ENCODE results near the gene PCBD2. TPM values are rescaled to one million over a fixed set of nuclear protein-coding genes. Genes with fewer than 3 reads are reported as not detected.
"Not testable (repeated sequence)": the region's sequence is repeated elsewhere in the genome, so short reads cannot be mapped to it uniquely, and the experiment has no call there.

PCBD2 gene
- total RNA-seq, 1 experiment from 2014 or later, result 15.1 TPM

DNA sequence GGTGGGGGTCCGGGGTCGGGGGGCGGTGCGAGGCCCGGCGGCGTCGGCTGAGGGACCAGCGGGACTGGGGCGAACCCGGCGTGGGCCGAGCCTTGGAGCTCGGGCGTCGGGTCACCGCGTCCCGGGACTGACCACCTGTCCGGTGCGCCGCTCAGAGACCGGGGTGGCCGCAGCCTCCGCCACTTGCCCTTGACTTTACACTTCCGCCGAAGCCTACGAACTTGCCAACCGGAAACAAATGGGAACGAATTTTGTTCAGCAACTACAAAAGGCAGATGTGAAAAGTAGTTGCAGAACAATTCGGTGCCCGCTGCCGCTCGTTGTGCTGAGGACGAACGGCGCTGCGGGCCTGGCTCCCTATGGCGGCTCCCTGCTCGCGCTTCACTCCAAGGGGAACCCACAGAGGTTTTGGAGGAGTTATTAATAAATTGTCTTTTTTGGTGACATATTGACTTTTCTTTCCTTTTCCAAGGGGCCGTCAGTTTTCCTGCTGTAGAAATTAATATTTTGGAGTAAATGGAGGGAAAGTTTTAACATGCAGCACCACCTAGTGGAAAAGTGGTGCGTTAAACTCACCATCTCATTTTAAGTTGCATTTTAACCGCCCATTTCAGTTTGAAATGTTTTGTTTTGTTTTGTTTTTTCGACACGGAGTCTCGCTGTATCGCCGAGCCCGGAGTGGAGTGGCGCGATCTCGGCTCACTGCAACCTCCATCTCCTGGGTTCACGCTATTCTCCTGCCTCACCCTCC, 490 bp downstream of the PCBD2 start:
- peak; percentile 56 for DNase-seq (ENCODE audit: extremely low read depth, low read depth)

DNA sequence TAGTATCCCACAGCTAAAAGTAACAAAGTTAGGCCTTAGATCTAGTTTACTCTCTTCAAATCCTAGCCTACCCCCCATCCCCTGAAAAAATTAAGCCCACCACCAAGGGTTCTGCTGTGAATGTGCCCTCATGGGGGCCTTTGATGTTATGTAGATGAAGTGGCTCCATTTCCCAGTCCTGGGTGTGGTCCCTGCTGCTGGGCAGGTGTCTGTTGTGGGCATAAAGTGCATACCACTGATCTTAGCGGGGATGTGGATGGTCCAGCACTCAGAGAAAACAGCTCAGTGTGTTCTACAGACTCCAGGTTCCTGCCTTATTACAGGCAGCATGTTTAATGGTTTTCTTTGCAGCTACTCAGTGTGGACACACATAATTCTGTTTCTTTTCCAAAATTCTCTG, 1.9 kb downstream of the PCBD2 start:
- DNase-seq (ENCODE audit: extremely low read depth, low read depth), result no peak

DNA sequence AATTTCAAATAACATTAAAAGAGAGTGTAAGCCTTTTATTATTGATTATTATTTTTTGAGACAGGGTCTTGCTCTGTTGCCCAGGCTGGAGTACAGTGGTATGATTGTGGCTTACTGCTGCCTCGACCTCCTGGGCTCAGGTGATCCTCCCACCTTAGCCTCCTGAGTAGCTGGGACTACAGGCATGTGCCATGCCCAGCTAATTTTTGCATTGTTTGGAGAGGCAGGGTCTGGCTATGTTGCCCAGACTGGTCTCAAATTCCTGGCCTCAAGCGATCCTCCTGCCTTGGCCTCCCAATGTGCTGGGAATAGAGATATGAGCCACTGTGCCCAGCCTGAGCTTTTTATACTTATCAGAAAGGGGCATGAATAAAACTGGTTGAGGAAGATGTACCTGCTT, 5.8 kb downstream of the PCBD2 start:
- not testable (repeated sequence) for DNase-seq (ENCODE audit: extremely low read depth, low read depth)

DNA sequence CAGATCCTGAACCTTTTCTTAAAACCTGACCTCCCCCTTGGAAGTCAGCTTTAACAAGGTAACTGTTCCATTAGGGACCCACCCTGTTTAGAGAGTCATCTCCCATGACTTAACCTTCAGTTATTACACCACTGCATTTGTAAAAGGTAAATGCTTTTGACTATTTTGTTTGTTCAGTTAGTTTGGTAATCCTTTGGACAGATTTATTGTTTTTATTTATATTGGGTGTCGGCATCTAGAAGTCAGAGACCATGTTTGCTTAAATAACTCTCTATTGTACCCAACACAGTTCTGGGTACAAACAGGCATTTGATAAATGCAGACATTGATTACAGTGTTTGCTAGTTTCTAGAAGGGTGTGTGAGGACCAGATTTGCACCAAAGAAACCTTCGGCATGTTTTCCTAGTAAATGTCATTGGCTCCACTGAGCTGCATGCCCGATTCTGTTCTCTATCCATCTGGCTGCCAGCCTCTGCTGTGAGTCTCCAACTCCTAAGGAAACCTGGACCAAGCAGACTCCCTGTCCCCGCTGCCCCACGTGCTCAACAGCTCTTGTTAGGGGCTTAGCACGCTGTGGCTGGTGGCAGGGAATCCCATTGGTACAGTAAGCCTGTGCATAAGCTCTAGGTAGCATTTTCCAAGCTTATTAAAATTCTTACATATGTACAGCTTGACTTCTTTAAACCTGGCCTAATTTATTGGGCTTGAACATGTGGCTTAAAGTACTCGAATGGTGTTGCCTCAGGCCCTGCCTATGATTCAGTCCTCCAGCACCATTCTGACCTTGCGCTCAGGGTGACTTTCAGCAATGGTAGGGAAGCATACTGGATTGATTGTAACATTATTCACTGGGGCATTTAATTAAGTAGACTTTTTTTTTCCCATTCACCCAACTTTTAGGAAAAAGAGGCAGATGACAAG, 6.6 kb downstream of the PCBD2 start:
- DNase-seq (ENCODE audit: extremely low read depth, low read depth), result no peak

DNA sequence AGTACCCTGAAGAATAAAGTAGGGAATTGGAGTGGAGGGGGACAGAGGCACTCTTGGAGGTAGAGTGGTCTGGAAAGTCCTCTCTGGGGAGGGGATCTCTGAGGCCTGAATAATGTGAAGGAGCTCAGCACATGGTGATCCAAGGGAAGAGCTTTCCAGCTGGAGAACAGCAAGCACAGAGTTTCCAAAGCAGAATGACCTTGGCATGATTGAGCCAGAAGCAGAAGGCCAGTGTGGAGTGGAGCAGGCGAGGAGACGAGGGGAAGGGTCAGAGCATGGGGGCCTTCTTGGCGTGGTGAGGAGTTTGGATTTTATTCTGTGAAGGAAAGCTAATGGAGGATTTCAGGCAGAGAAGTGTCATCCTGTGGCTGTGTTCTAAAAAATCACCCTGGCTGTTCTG, 8.3 kb downstream of the PCBD2 start:
- no peak for DNase-seq (ENCODE audit: extremely low read depth, low read depth)

DNA sequence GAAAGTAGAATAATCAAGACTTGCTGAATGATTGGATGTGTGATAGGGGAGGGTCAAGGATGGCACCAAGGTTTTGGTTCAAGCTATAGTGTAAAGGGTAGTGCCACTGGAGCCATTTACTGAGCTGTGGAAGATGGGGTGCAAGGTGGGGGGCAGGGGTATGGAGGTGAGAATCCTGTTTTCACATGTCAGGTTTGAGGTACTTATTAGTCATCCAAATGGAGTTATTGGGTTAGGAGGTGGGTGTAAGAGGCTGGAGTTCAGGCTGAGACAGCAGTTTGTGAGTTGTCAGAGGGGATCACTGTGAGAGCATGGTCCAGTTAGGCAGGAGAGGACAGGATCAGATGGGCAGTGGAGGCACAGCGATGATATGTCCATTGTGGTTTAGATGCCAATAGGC, 8.9 kb downstream of the PCBD2 start:
- no peak for DNase-seq (ENCODE audit: extremely low read depth, low read depth)

DNA sequence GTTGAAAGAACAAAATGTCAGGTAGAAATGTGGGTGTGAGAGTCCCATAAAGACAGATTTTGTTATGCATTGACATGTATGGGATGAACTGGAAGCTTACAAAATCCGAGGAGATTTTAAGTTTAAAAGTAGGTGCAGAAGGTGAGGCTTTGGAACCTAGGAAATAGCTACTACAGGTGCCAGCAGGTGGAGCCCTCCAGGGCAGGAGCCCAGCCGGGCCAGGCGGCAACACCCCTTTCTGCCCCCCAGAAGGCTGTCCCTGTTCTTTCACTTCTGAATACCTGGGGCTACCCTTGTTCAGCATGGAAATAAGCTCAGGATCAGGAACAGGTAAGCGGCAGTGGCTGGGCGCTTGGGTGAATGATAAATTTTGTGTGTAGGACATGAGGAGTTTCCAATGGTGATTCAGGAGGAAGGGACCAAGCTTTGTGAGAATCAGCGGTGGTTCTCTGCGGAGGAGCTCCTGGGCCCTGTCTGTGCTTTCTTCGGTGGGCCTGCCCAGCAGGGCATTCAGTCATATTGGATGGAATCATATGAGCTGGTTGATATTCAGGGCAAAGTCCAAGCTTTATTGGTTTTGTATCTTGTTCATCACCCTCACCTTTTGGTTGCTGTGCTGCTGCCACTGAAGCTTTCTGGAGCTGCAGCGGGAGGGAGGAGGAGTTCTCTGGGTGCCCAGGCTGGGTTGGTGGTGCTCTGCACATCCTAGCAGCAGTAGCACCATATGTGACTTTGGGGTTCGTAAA, 12.3 kb downstream of the PCBD2 start:
- DNase-seq (ENCODE audit: extremely low read depth, low read depth), result no peak

DNA sequence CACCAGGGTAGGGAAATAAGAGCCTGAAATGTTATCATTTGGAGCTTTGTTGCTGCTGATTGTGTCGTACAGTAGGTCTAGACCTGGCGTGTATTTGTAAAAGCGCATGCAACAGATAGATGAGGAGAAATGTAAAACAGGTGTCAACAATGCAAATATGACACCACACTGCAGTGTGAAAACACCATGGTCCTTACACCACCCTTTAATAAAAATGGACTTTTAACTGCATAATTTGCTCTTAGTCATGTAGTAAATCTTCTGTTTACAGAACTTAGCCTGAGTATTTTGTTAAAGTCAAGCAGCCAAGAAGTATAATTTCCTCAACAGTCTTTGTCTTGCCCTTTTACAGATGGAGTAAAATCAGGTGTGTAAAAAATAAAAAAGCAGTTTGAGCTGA, 13.9 kb downstream of the PCBD2 start:
- no peak for DNase-seq (ENCODE audit: extremely low read depth, low read depth)

DNA sequence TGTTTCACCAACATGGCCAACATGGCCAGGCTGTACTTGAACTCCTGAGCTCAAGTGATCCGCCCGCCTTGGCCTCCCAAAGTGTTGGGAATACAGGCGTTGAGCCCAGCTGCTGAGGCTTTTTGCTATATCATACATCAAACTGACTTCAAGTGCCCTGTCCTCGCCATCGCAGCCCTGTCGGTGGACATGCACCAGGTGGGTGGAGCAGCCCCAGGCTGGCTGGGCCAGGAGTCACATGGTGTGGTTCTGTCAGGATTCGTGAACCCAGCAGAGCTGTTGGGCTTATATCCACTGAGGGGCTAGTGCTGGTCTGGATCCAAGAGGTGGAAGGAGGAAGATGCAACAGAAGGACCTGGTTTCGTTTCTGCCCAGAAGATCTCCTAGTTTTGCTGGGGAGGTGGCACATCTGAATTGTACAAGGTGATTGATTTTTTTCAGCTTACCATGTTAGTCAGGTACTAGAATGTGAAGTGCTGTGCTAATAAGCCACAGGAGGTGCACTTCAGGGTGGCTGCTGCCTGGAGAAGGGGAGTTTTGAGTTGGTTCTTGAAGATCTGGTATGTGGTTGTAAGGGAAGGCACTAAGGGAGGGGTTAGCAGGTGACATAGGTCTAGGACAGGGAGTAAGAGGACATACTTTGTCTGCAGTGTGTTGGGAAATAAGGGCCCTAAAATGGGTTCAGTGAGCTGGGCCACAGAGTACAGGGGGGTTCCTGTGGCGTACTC, 16.1 kb downstream of the PCBD2 start:
- DNase-seq (ENCODE audit: extremely low read depth, low read depth), result no peak

DNA sequence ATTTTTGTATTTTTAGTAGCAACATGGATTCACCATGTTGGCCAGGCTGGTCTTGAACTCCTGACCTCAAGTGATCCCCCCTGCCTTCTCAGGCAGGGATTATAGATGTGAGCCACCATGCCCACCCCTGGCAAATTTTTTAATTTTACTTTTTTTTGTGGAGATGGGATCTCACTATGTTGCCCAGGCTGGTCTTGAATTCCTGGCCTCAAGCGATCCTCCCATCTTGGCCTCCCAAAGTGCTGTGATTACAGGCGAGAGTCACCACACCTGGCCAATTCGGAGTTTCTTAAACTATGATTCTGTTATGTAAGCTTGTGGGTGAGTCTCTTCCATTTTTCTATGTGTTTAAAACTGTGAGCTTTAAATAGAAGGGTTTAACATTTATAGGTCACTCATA, 27.6 kb downstream of the PCBD2 start:
- no peak for DNase-seq (ENCODE audit: extremely low read depth, low read depth)

DNA sequence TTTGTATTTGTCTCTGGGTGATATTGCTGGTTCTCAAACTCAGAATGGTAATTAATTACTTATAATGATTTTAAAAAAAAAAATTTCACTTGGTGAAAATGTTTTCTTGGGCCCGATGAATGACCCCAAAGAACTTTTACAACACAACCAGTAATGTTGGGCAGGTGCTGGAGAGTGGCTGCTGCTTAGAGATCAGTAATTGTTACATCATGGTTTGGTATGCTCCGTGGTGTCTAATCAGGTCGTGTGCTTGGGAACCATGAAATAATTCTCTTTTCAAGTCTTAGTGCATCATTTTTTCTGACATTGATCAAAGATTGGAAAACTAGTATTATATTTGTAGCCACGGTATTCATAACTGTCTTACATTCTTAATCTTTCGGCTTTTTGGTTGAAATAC, 29.3 kb downstream of the PCBD2 start:
- no peak for DNase-seq (ENCODE audit: extremely low read depth, low read depth)

DNA sequence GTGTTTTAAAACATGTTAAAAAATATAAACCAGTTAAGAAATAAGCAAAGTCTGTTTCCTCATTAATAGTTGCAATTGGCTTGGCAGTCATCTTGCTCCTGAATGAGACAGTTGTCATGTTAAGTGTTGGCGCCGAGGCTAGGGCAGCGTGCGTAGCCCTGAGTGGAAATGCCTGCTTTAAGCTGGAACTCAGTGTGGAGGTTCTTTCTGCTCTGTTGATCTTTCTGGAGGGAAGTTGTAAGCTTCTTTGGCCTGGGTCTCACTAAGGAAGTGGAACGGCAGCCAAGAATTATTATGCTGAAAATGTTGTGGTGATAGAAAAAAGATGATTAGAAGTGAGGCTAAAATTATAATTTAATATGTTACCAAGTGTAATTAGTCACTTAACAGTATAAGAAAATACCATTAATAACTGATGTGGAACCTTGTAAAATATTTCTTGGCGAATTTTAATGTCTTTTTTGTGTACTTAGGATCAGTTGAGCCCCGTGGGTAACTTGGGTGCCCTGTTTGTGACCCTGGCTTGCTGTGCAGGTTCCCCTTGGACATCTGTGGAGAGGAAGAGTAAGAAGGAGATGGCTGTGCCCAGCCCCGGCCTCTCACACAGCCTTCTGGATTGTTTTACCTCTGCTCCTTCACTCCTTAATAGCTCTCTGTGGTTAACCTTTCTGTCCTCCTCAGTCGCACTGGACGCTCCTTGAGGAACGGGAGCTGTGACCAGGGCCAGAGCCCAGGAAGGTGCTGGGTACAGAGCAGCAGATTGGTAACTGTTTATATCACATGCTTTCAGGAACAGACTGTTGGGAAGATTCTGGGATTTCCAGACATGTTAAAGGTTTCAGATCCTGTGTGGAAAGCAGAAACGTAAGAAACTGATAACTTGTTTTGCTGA, 31.0 kb downstream of the PCBD2 start:
- DNase-seq (ENCODE audit: extremely low read depth, low read depth), result no peak

DNA sequence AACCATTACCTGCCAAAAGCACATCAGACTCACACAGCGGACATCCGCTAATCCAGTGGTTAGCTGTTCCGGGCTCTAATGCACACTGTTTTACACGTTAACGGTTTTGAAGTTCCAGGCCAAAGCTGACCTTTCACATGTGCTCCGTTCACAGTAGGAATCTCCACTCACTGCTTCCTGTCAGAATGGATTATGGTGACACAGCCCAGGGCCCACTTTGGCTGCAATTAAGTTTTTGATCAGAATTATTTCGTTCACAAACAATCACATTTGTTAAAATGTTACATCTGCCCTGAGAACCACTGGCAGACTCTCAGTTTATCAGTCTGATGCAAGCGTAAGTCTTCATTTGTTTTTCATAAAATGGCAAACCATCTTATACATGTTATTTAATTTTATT, 32.6 kb downstream of the PCBD2 start:
- no peak for DNase-seq (ENCODE audit: extremely low read depth, low read depth)

DNA sequence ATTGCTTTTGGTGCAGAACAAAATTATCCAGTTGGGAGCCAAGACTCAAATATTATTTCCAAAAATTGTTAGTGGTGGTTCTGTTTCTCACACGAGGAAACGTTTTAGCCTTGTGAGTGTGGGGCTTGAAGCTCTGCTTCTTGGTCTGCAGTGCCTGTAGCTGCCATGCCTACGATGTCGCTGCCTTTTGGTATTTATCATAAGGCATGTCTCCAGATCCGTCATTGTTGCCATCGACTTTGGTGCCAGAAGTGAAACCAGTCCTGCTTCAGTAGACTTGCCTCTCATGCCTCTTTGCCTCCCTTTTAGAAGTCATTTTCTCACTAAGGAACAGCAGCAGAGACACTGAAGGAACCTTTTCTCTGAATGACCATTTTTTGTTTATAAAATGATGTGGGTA, 33.1 kb downstream of the PCBD2 start:
- DNase-seq (ENCODE audit: extremely low read depth, low read depth), result no peak

DNA sequence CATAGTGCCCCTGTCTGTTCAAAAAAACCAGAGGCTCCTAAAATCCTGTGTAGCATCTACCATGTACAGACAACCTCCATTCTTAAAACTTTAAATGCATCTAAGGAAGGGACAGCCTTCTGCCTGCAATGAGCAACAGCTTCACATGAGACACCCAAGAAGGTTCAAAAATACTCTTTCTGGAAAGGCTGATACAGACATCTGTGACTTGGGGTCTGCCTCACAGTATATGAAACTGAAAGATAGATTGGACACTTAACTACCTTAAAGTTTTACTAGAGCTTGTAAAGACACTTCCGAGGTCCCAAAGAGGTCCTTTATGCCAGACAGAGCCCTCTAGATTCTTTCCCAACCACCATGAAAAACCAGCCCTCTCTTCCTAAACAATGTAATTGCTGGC, 34.6 kb downstream of the PCBD2 start:
- no peak for DNase-seq (ENCODE audit: extremely low read depth, low read depth)

DNA sequence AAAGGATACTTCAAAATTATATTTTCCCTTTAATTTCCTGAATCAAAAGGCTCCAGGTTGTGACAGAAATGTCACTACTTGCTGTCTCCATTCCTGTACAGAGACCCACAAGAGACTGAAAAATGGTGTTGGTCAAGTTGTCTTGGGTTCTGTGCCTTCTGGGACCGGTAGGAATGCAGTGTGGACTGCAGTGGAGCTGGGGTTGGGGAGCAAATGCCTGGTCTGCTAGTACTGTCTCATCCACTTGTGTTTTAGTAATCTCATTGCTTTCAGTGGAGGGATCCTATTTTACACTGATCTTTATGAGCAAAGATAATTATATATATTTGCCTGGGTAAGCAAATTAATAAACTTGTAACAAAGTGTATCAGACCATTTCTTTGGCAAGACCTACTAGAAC, 38.6 kb downstream of the PCBD2 start:
- DNase-seq (ENCODE audit: extremely low read depth, low read depth), result no peak

DNA sequence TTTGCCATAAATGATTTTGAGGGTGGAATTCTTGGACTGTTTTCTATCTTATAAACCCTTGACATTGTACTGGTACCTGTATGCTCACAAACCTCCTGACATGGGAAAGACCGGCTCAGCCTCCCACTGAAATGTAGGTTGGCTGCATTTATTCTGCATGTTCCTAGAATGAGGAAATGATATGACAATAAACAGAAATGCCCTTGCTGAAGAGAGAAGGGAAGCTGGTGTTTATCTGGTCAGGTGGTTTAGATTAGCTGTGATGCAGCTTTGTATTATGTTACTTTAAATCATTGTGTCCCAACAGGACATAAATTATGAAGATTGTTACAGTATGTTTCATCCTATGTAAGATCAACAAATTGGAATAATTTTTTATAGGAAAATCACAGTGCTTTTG, 39.7 kb downstream of the PCBD2 start:
- no peak for DNase-seq (ENCODE audit: extremely low read depth, low read depth)

DNA sequence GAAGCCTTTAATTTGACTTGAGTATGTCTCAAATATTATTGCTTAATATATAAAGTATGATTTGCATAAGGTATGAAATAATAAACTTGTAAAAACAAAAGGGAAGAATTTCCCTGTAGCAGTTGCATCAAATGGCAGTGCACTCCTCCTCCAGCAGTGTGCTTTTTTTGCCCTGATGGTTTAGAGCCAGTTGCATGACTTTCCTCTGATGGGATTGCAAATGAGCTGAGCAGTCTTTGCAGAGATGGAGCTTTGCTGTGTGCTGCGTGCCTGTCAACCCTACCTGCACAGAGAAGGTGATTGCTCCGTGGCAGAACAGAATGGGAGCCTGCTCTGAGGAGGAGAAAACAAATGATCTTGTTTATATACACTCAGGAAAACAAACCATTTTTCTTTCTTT, 40.1 kb downstream of the PCBD2 start:
- no peak for DNase-seq (ENCODE audit: extremely low read depth, low read depth)

DNA sequence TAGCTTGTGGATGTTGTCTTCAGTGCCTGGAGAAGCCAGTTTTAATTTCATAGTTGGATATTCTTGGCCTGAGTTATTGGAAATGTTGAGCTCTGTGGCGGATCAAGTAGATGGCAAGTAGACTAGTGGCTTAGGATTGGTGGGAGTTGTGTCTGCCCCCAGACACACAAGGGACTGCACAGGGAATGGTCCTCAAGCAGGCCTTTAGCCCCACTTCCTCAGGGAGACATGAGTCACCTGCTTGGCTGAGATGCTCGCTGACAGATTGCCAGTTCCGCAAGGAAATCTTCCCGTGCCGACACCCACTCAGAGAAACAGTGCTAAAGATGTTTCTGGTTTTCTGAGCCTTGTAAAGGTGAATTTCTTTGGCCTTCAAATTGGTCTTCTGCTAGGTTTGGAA, 44.0 kb downstream of the PCBD2 start:
- DNase-seq (ENCODE audit: extremely low read depth, low read depth), result no peak

DNA sequence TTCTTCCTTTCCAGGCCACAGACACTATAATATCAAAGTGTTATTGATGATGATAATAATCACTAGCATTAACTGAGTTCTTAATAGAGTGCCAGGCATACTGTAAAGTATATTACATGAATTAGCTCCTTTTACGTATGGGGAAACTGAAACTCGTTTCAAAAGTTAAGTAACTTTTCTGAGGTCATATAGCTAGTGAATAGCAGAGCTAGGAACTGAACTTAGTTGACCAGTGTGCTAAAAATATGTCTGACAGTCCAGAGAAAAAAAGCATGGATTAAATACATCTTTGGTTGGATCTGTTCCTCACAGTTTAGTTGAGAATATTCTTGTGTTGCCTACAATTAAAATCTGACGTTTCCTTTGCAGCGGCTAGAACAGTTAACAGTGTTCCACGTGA, 44.4 kb downstream of the PCBD2 start:
- no peak for DNase-seq (ENCODE audit: extremely low read depth, low read depth)
